HG02571 (cell line): ENCODE results near the gene SDK1.
"Not testable (repeated sequence)": the region's sequence is repeated elsewhere in the genome, so short reads cannot be mapped to it uniquely, and the experiment has no call there.

Source experiments
- ATAC-seq: cut with Tn5 transposase; IDR thresholded peaks from one replicate; pipeline ENCODE4 v1.9.1; 2021; ENCODE audit warnings: mild to moderate bottlenecking, moderate library complexity; ENCODE audit not compliant: unreplicated experiment

The SDK1 gene

DNA sequence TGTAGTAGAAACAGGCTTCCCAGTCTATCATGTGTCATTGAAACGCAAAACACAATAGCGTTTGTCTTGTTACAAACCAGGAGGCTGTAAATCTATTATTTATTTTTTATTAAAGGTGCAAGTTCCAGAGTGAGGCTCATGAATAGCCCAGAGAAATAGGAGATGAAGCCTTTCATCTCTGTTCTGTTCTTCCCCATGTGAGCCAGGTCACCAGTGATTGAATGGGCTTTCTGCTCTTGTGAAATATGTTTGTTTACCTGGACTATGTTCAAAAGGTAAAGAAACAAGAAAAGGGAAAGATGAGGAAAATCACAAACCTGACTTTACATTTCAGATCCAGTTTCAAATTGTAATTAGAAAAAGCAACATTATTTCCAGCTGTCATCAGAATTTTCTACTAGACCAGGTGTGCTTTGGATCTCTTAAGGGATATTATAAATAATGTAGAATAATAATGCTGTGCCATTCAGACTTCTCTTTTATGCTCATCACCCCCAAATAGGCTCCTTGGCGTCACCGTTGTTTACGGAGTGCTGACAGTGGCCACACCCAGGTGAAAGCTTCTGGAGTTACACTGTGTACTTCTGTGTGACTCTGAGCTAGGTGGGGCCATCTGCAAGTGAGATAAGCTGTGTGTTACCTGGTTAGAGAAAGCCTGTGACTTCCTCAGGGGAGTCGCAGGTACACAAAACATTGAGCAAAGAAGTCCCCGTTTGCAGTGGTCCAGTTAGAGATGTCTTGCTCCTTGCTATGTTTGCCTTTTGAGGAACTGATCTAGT is 274.9 kb downstream of the SDK1 start:
- no peak for ATAC-seq

DNA sequence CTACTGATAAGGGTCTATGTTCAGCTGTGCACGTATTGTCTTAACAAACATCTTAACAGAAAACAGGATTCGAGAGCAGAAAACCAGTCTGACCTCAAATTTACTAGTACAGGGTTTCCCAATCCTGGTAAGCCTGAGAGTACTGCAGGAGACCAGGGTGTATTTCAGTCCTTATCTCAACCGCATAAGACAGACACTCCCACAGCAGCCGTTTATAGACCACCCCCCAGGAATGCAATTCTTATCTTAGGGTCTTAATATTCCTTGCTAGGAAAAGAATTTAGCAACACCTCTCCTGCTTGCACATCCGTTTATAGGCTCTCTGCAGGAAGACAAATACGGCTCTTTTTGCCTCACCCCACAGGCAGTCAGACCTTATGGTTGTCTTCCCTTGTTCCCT is 277.3 kb downstream of the SDK1 start:
- ATAC-seq: no peak

DNA sequence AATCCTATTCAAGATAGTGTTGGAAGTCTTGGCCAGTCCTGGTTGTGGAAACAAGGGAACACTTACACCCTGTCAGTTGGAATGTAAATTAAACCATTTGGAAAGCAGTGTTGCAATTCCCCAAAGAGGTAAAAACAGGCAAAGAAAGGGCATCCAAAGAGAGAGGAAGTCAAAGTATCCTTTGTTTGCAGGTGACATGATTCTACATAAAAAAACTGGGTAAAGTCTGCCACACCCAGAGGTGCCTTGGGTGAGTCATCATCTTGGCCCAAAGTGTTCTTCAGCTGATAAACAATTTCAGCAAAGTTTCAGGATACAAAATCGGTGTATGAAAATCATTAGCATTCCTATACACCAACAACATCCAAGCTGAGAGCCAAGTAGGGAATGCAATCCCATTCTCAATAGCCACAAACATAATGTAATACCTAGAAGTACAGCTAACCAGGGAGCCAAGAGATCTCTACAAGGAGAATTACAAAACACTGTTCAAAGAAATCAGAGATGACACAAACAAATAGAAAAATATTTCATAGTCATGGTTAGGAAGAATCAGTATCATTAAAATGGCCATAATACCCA is 278.7 kb downstream of the SDK1 start:
- no peak for ATAC-seq

DNA sequence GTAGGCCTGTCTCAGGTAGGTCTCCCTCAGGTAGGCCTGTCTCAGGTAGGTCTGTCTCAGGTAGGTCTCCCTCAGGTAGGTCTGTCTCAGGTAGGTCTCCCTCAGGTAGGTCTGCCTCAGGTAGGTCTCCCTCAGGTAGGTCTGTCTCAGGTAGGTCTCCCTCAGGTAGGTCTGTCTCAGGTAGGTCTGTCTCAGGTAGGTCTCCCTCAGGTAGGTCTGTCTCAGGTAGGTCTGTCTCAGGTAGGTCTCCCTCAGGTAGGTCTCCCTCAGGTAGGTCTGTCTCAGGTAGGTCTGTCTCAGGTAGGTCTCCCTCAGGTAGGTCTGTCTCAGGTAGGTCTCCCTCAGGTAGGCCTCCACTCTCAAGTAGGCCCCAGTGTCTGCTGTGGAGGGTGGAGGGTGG is 281.1 kb downstream of the SDK1 start:
- ATAC-seq: not testable (repeated sequence)

DNA sequence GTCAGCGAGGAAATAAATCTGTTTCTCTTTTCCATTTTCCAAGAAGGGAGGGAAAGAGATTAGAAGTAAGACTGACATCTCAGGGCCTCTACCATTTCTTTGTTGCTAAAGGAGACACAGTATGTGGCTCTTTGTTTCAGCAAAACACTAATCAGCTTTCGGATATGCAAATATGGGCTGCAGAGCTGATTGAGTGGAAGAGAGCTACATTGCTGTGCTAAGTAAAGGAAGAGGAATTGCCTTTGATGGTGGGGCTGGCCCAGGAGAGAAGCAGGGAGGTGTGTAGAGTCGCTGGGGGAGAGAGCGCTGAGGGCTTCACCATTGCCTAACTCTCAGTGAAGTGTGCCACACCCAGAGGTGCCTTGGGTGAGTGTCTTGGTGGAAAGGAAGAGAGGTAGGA is 284.8 kb downstream of the SDK1 start:
- no peak for ATAC-seq

DNA sequence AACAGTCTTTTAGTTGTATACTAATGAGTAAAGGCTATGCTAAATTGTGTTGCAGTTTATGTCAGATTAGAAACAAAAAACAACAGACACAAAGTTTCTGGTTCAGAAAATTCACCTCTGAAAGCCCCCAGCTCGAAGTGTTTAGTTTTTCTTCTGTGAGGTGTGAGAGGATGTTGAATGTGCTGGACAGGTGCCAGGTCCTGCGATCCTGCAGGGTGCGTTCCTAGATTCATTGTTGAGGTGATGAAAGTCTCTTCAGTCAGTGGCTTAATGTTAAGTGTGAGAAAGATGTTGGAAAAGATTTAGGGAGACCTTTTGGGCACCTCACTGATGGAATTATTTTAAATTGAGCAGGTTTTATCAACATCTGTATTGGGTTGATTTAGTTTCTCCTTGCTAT is 287.3 kb downstream of the SDK1 start:
- ATAC-seq: no peak

DNA sequence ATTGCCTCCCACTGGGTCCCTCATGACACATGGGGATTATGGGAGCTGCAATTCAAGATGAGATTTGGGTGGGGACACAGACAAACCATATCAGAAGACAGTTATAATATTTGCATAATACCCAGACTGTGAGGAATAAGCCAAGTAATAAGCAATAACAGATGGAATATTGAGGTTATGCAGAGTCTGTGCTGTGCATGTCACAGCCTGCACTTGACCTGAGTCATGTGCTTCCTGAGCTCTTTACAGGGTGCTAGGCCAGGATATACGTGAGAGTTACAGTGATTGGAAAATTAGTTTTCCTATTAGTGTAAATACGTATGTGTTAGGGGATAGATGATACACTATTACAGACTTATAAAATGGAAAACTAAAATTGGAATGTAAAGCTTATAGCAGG is 288.7 kb downstream of the SDK1 start:
- no peak for ATAC-seq

DNA sequence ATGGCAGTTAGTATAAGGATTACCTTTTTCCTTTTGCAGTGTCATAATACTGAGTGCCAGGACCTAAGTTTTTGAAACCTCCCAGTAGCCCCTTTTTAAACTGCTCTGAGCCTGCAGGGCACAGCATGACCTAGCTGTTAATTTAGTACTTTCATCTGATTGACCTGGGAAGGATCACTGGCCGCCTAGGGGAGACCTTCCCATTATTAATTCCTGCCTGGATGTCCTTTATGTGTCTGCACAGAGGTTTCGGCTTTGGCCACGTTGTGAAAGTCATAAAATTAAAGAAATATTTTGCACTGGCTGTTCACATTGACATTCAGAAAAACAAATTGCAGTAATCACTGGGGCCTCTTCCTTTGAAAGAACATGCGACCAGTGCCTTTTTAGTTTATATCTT is 290.2 kb downstream of the SDK1 start:
- no peak for ATAC-seq

DNA sequence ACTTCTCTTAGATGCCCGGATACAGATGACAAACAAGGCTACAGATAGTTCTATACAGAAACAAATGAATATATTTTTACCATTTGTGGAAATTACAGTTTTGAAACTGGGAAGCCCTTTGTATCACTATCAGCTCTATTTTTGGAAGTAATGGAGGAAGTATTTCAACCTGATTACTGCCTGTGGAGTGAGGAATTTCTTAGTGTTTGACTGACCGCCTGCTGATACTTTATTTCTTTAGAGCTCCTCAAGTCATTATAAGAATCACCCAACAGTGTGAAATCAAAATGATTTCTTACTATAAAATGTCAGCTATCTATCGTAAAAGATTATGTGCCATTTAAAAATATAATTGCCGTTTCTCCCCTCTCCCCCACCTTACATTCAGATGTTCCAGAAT is 290.9 kb downstream of the SDK1 start:
- ATAC-seq: no peak

DNA sequence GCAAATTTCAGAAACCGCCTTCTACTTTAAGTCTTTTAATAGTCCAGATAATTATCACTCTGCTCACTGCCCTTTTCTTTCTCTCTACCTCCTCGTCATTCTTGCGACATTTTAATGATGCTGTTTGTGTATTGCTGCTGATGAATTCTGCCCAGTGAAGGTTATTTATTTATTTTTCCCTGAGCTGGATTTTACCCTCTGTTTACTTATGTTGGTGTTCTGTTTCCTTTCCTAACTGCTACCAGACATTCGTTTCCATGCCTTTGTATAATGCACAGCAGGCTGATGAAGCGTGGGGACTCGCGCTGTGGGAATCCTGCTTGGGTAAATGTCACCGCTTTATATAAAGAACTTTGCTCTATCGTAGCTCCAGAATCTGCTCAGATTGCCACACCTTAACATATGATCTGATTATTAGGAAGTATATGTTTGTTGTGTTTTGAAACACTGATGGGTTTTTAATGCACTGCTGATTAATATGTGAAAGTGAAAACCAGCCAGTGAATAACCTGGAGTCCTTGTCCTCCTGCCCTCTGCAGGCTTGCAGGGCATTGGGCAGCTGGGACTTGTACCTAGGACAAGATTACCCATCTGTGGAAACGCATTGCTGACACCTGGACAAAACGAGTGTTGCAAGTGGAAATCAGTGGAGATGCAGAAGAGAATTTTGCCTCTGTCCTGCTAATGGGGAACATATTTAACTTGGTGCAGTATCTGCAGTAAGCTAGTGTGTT is 291.5 kb downstream of the SDK1 start:
- no peak for ATAC-seq

DNA sequence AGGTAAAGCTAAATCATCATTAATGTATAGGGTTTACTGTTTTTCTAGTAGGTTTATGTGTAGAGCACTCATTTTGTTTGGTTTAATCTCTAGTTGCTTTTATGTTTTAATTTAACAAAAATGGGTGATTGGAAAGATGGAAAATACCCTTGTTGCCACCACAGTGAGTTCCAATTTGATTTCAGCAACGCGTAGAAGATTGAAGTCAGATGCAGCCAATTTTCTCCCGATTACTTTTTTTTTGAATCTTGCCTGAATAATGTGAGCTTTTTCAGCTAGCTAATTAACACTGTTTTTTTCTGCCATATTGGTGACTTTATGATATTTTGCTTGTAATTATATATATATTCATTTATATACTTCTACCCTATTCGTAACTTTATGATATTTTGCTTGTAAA is 293.8 kb downstream of the SDK1 start:
- ATAC-seq: no peak

DNA sequence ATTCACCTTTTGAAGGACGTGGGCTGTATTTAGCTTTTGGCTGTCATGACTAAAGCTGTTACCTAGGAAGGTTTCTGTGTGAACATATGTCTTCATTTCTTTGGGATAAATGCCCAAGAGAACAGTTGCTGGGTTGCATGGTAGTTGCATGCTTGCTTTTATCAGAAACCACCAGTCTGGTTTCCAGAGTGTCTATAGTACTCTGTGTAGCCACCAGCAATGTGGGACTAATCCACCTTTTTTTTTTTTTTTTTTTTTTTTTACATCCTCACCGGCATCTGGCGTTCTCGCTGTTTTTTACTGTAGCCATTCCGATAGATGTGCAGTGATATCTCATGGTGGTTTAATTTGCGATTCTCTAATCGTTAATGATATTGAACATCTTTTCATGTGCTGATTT is 297.8 kb downstream of the SDK1 start:
- no peak for ATAC-seq

DNA sequence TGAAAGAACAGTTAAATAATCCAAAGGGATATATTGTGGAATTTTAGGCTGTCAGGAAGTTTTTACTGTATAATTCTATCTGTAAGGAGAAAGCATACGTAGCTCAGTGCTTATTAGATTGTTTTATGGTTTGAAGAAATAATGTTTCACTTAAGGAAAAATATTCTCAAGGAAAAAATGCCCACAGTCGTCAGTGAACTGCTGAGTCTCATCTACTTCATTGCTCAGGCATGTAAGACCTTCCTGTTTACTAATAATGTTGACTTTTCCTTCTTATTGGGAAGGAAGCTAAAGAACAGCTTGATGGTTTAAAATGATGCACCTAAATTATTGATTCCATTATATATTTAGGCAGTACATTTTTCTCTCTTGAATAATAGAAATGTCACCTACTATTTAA is 304.2 kb downstream of the SDK1 start:
- ATAC-seq: no peak

DNA sequence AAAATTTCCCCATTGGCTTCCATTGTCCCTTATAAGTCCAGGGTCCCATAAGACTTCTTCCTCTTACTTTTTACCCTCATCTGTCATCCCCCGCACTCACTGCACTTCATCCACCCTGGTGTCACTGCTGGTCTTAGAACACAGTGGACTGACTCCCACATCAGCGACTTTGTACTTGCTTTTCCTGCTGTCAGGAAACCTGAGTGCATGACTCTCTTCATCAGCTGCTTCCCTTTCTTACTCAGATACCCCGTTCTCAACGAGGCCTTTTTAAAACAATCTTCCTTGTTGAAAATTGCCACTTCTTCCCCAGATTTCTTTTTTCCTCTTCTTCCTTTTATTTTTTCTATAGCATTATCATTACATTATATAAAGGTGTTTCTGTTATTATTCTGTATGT is 305.4 kb downstream of the SDK1 start:
- ATAC-seq: no peak

DNA sequence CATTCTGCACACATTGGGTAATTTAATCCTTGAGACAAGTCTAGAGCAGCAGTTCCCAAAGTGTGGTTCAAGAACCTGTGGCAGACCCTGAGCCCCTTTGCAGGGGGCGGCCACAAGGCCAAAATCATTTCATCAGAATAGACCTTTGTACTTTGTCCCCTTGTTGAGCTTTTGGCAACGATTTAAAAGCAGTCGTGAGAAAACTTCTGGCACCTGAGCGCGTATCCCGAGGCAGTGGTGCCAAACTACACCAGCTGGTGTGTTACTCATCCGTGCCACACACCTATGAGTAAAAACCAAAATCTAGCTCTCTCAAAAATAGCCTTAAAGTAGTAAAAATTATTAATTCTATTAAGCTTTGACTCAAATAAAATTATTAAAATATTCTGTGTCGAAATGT is 306.8 kb downstream of the SDK1 start:
- ATAC-seq: no peak

DNA sequence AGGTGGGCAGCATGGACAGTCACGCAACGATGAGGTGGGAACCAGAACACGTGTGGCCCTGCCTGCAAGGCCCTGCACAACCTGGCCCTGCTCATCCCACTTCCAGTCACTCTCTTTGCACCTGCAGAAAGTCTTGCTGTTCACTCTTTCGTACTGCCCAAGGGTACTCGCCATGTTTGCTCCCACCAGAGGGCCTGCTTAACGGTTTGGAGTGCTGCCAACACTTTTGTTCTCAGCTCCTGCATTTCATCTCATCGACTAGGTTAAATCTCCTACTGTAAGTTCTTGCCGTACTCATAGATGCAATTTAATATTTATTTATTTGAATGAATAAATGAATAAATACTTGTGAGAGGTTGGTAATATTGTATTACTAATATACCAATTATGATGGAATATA is 315.3 kb downstream of the SDK1 start:
- no peak for ATAC-seq

DNA sequence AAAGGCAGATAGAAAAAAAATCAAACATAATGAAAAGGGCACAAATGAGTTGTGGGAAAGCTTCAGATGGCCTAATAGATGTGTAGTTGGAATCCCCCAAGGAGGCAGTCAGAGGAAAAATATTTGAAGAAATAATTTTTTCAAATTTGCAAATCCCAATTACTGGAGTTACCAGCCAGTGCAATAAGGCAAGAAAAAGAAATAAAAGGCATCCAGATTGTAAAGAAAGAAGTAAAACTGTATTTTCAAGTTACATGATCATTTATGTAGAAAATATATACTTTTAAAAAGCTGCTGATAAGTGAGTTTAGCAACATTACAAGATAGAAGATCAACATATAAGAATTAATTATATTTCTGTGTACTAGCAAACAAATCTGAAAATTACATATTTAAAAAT is 329.0 kb downstream of the SDK1 start:
- no peak for ATAC-seq

DNA sequence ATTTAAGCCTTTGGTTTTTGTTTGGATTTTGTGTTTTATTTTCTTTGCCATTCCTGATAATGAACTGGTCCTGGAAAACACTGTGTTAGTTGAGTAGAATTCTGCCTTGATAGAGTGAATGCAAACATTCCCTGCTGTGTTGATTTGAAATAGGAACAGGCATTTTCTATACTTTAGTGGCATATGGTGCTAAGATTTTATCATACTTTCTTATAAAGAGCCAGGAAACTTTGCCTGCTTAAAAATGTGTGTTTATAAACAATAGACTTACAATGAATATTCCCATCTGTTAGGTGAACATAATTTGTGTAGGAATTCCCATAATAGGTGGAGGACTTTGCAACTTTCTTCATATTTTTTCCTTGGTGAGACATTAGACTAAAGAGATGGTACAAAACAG is 333.3 kb downstream of the SDK1 start:
- no peak for ATAC-seq

DNA sequence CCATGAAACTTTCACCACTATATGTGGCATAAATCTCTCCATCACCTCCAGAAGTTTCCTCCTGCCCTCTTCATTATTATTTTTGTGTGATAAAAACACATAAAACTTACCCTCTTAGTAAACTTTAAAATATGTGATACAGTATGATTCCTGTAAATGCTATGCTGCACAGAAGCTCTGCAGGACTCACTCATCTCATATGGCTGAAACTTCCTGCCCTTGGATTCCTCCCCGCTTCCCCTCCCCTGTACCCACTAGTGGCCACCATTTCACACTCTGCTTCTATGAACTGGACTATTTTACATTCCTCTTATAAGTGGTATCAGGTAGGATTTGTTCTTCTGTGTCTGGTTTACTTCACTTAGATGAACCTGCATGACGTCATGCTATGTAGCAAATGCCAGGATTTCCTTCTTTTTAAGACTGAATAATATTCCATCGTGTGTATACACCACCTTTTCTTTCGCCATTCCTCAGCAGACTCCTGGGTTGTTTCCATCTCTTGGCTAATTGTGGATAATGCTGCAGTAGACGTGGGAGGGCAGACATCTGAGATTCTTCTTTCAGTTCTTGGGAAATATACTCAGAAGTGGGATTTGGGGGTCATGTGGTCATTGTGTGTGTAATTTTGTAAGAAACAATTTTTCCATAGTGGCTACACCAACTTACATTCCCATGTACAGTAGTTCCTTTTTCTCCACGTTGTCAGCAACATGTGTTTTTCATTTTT is 335.2 kb downstream of the SDK1 start:
- no peak for ATAC-seq

DNA sequence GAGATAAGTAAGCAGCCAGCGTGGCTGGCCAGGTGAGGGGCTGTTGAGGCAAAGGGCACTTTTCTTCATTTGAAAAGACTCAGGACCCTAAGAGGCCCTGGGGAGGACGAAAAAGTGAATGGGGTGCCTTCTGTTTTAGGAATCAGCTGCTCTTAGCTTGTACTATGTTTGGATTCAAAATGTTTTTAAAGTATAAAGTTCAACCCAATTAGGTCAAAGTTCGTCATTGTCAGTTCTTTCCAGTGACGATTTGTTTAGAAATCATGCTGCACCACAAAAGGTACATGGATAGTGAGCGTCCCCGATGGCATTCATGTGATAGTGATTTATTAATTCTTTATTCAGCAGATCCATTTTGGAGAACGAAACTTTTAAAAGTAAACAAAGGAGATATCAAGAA is 338.2 kb downstream of the SDK1 start:
- no peak for ATAC-seq

DNA sequence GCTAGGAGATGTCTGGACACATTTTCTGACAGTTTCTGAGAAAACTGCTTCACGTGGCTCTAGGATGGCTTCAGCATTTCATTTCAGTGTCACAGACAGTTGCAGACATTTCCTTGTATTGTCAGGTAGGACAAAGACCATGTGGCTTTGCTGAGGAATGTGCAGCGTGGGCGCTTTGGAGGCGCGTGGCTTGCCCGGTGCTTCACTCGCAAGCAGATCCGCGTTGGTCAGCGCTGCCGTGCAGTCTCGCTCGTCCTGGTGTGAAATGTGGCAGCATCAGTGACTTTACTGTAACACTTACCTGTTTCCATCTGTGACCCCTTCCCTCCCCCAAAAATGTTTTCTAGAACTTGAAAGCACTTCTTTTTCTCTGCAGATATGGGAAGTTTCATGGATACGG is 340.5 kb downstream of the SDK1 start:
- ATAC-seq: no peak

DNA sequence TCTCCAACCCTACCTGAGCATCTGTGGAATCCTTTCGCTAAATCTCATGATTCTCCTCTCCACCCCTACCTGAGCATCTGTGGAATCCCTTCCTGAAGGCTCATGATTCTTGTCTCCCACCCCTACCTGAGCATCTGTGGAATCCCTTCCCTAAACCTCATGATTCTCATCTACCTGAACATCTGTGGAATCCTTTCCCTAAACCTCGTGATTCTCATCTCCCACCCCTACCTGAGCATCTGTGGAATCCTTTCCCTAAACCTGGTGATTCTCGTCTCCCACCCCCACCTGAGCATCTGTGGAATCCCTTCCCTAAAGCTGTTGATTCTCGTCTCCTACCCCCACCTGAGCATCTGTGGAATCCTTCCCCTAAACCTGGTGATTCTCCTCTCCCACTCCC is 342.0 kb downstream of the SDK1 start:
- ATAC-seq: no peak
